Brain microvascular endothelial cell (primary cell): ENCODE results near the gene ANKMY1.

Experiments used
- DNase-seq: peaks from one replicate; pipeline ENCODE4 v3.0.0-alpha.2; 2020
- H3K27ac ChIP-seq: fragments of 250-450 bp; sonication (Bioruptor Pico); 2 replicates; pipeline ENCODE4 v1.5.1; 2020; ENCODE audit warnings: mild to moderate bottlenecking, moderate library complexity
- H3K27me3 ChIP-seq: fragments of 250-450 bp; sonication (Bioruptor Pico); replicated peaks from 2 replicates; pipeline ENCODE4 v1.5.1; 2020; ENCODE audit warnings: mild to moderate bottlenecking
- H3K36me3 ChIP-seq: fragments of 250-450 bp; sonication (Bioruptor Pico); replicated peaks from 2 replicates; pipeline ENCODE4 v1.5.1; 2020; ENCODE audit warnings: mild to moderate bottlenecking
- H3K4me3 ChIP-seq: 2 replicates; pipeline ENCODE4 v1.5.1; 2011; ENCODE audit warnings: low read depth, mild to moderate bottlenecking, control low read depth, low read length, moderate library complexity
- in situ Hi-C: cut with HindIII; loops from 2 replicates; pipeline ENCODE4 v1.10.0; 2017; ENCODE audit warnings: low sequenced_read_pairs, low pct_ligation_motif_present
- TF ChIP-seq, protein P1 (sequence below): IDR thresholded peaks from 2 replicates; pipeline ENCODE4 v1.5.1; 2011; ENCODE audit warnings: low read depth, mild to moderate bottlenecking, moderate library complexity, low read length, control low read depth, inconsistent platforms; ENCODE audit errors: missing control alignments

The ANKMY1 gene

DNA sequence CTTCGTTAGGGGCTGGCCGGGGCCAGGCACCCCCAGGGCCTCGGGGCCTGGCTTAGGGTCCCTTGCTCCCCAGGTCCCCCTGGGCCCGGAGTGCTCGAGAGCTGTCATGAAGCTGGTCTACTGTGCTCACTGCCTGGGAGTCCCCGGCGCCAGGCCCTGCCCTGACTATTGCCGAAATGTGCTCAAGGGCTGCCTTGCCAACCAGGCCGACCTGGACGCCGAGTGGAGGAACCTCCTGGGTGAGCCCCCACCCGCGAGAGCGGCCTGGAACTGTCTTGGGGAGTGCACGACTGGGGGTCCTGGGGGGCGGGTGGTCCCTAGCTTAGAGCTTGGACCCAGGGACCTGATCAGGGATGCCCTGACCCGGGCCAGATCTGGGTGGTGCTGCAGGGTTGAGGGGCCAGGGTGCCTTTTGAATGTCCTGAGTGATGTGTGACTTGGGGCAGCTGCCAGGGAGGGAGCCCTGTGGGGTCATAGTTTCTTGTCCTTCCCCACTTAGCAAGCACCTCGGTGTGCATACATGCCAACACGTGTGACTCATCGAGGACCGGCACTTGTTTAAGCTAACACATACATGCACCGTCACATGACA lies 94.4 kb downstream of the ANKMY1 start:
- Histone ChIP-seq H3K27me3 (no peaks in the 10 kb centered on the region), H3K4me3 (no peak overlapping the region), H3K36me3 (peaks cover 7% of the 10 kb centered on the region), H3K27ac (no peak overlapping the region)
- in situ Hi-C loops = no loop called here
- TF ChIP-seq, protein P1, sequence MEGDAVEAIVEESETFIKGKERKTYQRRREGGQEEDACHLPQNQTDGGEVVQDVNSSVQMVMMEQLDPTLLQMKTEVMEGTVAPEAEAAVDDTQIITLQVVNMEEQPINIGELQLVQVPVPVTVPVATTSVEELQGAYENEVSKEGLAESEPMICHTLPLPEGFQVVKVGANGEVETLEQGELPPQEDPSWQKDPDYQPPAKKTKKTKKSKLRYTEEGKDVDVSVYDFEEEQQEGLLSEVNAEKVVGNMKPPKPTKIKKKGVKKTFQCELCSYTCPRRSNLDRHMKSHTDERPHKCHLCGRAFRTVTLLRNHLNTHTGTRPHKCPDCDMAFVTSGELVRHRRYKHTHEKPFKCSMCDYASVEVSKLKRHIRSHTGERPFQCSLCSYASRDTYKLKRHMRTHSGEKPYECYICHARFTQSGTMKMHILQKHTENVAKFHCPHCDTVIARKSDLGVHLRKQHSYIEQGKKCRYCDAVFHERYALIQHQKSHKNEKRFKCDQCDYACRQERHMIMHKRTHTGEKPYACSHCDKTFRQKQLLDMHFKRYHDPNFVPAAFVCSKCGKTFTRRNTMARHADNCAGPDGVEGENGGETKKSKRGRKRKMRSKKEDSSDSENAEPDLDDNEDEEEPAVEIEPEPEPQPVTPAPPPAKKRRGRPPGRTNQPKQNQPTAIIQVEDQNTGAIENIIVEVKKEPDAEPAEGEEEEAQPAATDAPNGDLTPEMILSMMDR = no peak
- DNase-seq = no peak

GRCh38 chr2:240462707-240463273 lies 95.0 kb downstream of the ANKMY1 start:
- no peak for DNase-seq
- in situ Hi-C loops = no loop called here
- H3K27me3 ChIP-seq = no peaks in the 10 kb centered on the region
- H3K4me3 ChIP-seq = no peak overlapping the region
- no peak overlapping the region for H3K27ac ChIP-seq
- peaks cover 7% of the 10 kb centered on the region for H3K36me3 ChIP-seq
- TF ChIP-seq, protein P1 = no peak

- Histone ChIP-seq H3K27ac (no peak overlapping the region), H3K4me3 (no peak overlapping the region), H3K36me3 (peaks cover 7% of the 10 kb centered on the region), H3K27me3 (no peaks in the 10 kb centered on the region)
- in situ Hi-C loops = no loop called here
- TF ChIP-seq, protein P1 = no peak
- no peak for DNase-seq
These were observed 95.6 kb downstream of the ANKMY1 start for GRCh38 chr2:240462073-240462706.

GRCh38 chr2:240461471-240462072 lies 96.2 kb downstream of the ANKMY1 start:
- Histone ChIP-seq H3K27me3 (no peaks in the 10 kb centered on the region), H3K27ac (no peak overlapping the region), H3K4me3 (no peak overlapping the region), H3K36me3 (peaks cover 7% of the 10 kb centered on the region)
- no peak for DNase-seq
- TF ChIP-seq, protein P1 = no peak
- in situ Hi-C loops = no loop called here

- no peak overlapping the region for H3K4me3 ChIP-seq
- H3K36me3 ChIP-seq = peaks cover 7% of the 10 kb centered on the region
- no peak for DNase-seq
- H3K27me3 ChIP-seq = no peaks in the 10 kb centered on the region
- TF ChIP-seq, protein P1 = peak; percentile 30
- no peak overlapping the region for H3K27ac ChIP-seq
- in situ Hi-C loops = no loop called here
These were observed 96.9 kb downstream of the ANKMY1 start for GRCh38 chr2:240460781-240461431.
